KMS-11 (cell line): ENCODE data around the gene NEURL2.

Experiments
- H2AFZ ChIP-seq: fragments of 200-600 bp; sonication (generic); 2 replicates; pipeline ENCODE4 v1.6.1; 2016; ENCODE audit warnings: antibody characterized with exemption, mixed run types, low read depth
- H3K27ac ChIP-seq: fragments of 200-600 bp; sonication (generic); 2 replicates; pipeline ENCODE4 v1.6.1; 2016; ENCODE audit warnings: mild to moderate bottlenecking, mixed run types
- H3K27me3 ChIP-seq: fragments of 200-600 bp; sonication (generic); 2 replicates; pipeline ENCODE4 v1.6.1; 2017; ENCODE audit warnings: mild to moderate bottlenecking, low read depth, mixed run types, moderate library complexity; ENCODE audit not compliant: insufficient read depth
- H3K36me3 ChIP-seq: fragments of 200-600 bp; sonication (generic); 2 replicates; pipeline ENCODE4 v1.6.1; 2017; ENCODE audit warnings: mild to moderate bottlenecking, mixed run types; ENCODE audit not compliant: insufficient read depth
- H3K4me1 ChIP-seq: fragments of 200-600 bp; sonication (generic); 2 replicates; pipeline ENCODE4 v1.6.1; 2016; ENCODE audit warnings: mild to moderate bottlenecking, low read depth, mixed run types; ENCODE audit not compliant: poor library complexity, severe bottlenecking
- H3K4me2 ChIP-seq: fragments of 200-600 bp; sonication (generic); 2 replicates; pipeline ENCODE4 v1.7.0; 2016; ENCODE audit warnings: mild to moderate bottlenecking, mixed run types
- H3K4me3 ChIP-seq: fragments of 200-600 bp; sonication (generic); IDR thresholded peaks from 2 replicates; pipeline ENCODE4 v1.6.1; 2017; ENCODE audit warnings: low read depth, low read length, mixed read lengths; ENCODE audit not compliant: insufficient read depth
- H3K79me2 ChIP-seq: fragments of 200-600 bp; sonication (generic); 2 replicates; pipeline ENCODE4 v1.6.1; 2016; ENCODE audit warnings: low read depth, mixed run types; ENCODE audit not compliant: insufficient read depth
- H3K9ac ChIP-seq: fragments of 200-600 bp; sonication (generic); 2 replicates; pipeline ENCODE4 v1.6.1; 2016; ENCODE audit warnings: mild to moderate bottlenecking, mixed run types
- H4K20me1 ChIP-seq: fragments of 200-600 bp; sonication (generic); 2 replicates; pipeline ENCODE4 v1.6.1; 2016; ENCODE audit warnings: mild to moderate bottlenecking, mixed run types; ENCODE audit not compliant: insufficient read depth
- CTCF ChIP-seq: fragments of 200-600 bp; sonication (generic); conservative IDR thresholded peaks from 2 replicates; pipeline ENCODE4 v1.6.1; 2017; ENCODE audit warnings: low read depth, mild to moderate bottlenecking, antibody characterized with exemption, low read length, moderate library complexity, mixed read lengths

The NEURL2 gene

GRCh38 chr20:45917790-45918141 is 26.8 kb upstream of the NEURL2 start:
- H3K27ac ChIP-seq = no peak overlapping the region
- TF ChIP-seq CTCF = no peak
- H4K20me1 ChIP-seq = no peaks in the 10 kb centered on the region
- no peak overlapping the region for H3K4me2 ChIP-seq
- H2AFZ ChIP-seq = no peak overlapping the region
- H3K4me3 ChIP-seq = no peak overlapping the region
- no peaks in the 10 kb centered on the region for H3K27me3 ChIP-seq
- no peaks in the 10 kb centered on the region for H3K36me3 ChIP-seq
- H3K9ac ChIP-seq = no peak overlapping the region
- H3K79me2 ChIP-seq = no peaks in the 10 kb centered on the region
- no peaks in the 10 kb centered on the region for H3K4me1 ChIP-seq

- H3K9ac ChIP-seq = no peak overlapping the region
- no peaks in the 10 kb centered on the region for H4K20me1 ChIP-seq
- no peak overlapping the region for H3K27ac ChIP-seq
- no peak overlapping the region for H3K4me3 ChIP-seq
- no peaks in the 10 kb centered on the region for H3K27me3 ChIP-seq
- H2AFZ ChIP-seq = no peak overlapping the region
- no peaks in the 10 kb centered on the region for H3K36me3 ChIP-seq
- H3K4me1 ChIP-seq = peaks cover 15% of the 10 kb centered on the region
- no peak overlapping the region for H3K4me2 ChIP-seq
- TF ChIP-seq CTCF = no peak
- no peaks in the 10 kb centered on the region for H3K79me2 ChIP-seq
Measured at GRCh38 chr20:45913116-45913515, 22.1 kb upstream of the NEURL2 start.

GRCh38 chr20:45912344-45912682 is 21.3 kb upstream of the NEURL2 start:
- Histone ChIP-seq H3K4me3 (no peak overlapping the region), H3K36me3 (no peaks in the 10 kb centered on the region)
- no peak for TF ChIP-seq CTCF

GRCh38 chr20:45911486-45912343 is 20.7 kb upstream of the NEURL2 start, which contains the start of gene PLTP:
TSS of gene PLTP (minus strand) at chr20:45912155. CDS start at chr20:45911452, 703 bp downstream.
- Histone ChIP-seq H3K4me1 (peaks cover 15% of the 10 kb centered on the region), H4K20me1 (no peaks in the 10 kb centered on the region), H3K79me2 (no peaks in the 10 kb centered on the region), H3K27me3 (no peaks in the 10 kb centered on the region), H3K36me3 (no peaks in the 10 kb centered on the region), H3K9ac (peak within 1 kb of the TSS; percentile 84), H3K27ac (peak within 1 kb of the TSS; percentile 84), H2AFZ (peak within 1 kb of the TSS; percentile 70), H3K4me2 (peak within 1 kb of the TSS; percentile 92), H3K4me3 (no peak within 1 kb of the TSS)
- no peak for TF ChIP-seq CTCF

More at GRCh38 chr20:45912344-45912682, 21.3 kb upstream of the NEURL2 start:
- Histone ChIP-seq H4K20me1 (no peaks in the 10 kb centered on the region), H3K27me3 (no peaks in the 10 kb centered on the region), H3K79me2 (no peaks in the 10 kb centered on the region), H3K9ac (peak overlapping the region; percentile 84), H2AFZ (peak overlapping the region; percentile 70), H3K4me1 (peaks cover 15% of the 10 kb centered on the region), H3K27ac (peak overlapping the region; percentile 84), H3K4me2 (peak overlapping the region; percentile 92)
